ENCODE data around the gene CCK. TPM values are rescaled to one million over a fixed set of nuclear protein-coding genes. Genes with fewer than 3 reads are reported as not detected.

Gene CCK
- total and polyA plus RNA-seq, 4 donors = 0.25 TPM; not detected in 3

DNA sequence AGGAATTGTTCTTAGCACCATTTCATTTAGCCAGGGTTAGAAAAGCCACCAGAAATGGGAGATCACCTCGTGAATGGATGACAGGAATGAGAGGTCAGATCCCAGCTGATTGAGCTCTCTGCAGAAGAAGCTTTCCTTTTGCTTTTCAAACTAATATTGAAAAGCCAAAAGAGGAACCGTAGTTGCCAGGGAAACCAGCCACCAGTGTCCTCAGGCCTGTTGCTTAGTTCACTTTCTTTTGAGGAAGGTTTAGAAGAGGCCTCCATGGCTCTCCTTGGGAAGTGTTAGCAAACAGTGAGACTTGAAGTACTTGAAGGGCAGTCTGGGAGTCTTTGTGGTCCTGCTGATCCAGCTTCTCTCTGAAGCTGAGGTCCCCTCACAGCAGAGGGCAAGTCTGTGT is 7.4 kb upstream of the CCK start:
- Histone ChIP-seq H3K9ac (ENCODE audit: low read depth in 1 of 2, low read length in 2 of 2) (no peak overlapping the region), H3K27me3 (ENCODE audit: control insufficient read depth in 4 of 4, insufficient read depth in 4 of 4, low read length in 3 of 4) (peaks cover 0 to 3% (median under 1%) of the 10 kb centered on the region in 4 donors), H3K4me3 (ENCODE audit: low read depth in 1 of 3, low read length in 3 of 3) (no peak overlapping the region), H3K9me3 (ENCODE audit: control insufficient read depth in 4 of 4, low read length in 3 of 4) (no peaks in the 10 kb centered on the region), H3K4me1 (ENCODE audit: control insufficient read depth in 4 of 4, insufficient read depth in 4 of 4, low read length in 3 of 4) (no peaks in the 10 kb centered on the region), H3K36me3 (ENCODE audit: control insufficient read depth in 4 of 4, insufficient read depth in 3 of 4, low read depth in 1 of 4, low read length in 3 of 4) (no peaks in the 10 kb centered on the region), H3K27ac (ENCODE audit: low read depth in 1 of 2, low read length in 2 of 2) (no peak overlapping the region)
- no peak for TF ChIP-seq JUND (IDR thresholded peaks at IDR 0.05)
- no peak for TF ChIP-seq FOXA2 (IDR thresholded peaks at IDR 0.05)
- TF ChIP-seq, protein P1, sequence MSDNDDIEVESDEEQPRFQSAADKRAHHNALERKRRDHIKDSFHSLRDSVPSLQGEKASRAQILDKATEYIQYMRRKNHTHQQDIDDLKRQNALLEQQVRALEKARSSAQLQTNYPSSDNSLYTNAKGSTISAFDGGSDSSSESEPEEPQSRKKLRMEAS (IDR thresholded peaks at IDR 0.05) = no peak
- no peak for TF ChIP-seq RAD21 (IDR thresholded peaks at IDR 0.05)
- TF ChIP-seq SP1 (IDR thresholded peaks at IDR 0.05) = no peak
- WGBS = 47% methylated on average over 2 of the region's 2 CpGs
- no peak for DNase-seq (ENCODE audit: low spot score)

DNA sequence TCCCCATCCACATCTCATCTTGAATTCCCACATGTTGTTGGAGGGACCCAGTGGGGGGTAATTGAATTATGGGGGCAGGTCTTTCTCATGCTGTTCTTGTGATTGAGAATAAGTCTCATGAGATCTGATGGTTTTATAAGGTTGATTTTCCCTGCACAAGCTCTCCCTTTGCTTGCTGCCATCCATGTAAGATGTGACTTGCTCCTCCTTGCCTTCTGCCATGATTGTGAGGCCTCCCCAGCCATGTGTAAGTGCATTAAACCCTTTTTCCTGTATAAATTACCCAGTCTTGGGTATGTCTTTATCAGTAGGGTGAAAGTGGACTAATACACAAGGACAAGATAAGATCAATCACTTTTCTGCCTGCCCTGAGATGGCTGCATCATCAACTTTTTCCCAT is 5.8 kb upstream of the CCK start:
- Histone ChIP-seq H3K4me1 (ENCODE audit: control insufficient read depth in 4 of 4, insufficient read depth in 4 of 4, low read length in 3 of 4) (no peaks in the 10 kb centered on the region), H3K27ac (ENCODE audit: low read depth in 1 of 2, low read length in 2 of 2) (no peak overlapping the region), H3K9me3 (ENCODE audit: control insufficient read depth in 4 of 4, low read length in 3 of 4) (no peaks in the 10 kb centered on the region), H3K9ac (ENCODE audit: low read depth in 1 of 2, low read length in 2 of 2) (no peak overlapping the region), H3K36me3 (ENCODE audit: control insufficient read depth in 4 of 4, insufficient read depth in 3 of 4, low read depth in 1 of 4, low read length in 3 of 4) (no peaks in the 10 kb centered on the region), H3K27me3 (ENCODE audit: control insufficient read depth in 4 of 4, insufficient read depth in 4 of 4, low read length in 3 of 4) (peaks cover 0 to 3% (median under 1%) of the 10 kb centered on the region in 4 donors), H3K4me3 (ENCODE audit: low read depth in 1 of 3, low read length in 3 of 3) (no peak overlapping the region)
- TF ChIP-seq EGR1 (IDR thresholded peaks at IDR 0.05; ENCODE audit: low read depth in 2 of 2) (no peak), HNF4G (IDR thresholded peaks at IDR 0.05) (no peak), SP1 (IDR thresholded peaks at IDR 0.05) (no peak), RAD21 (IDR thresholded peaks at IDR 0.05) (no peak), YY1 (IDR thresholded peaks at IDR 0.05) (no peak), HNF4A (conservative IDR thresholded peaks at IDR 0.05) (no peak), FOXA1 (IDR thresholded peaks at IDR 0.05) (no peak), GABPA (IDR thresholded peaks at IDR 0.05 in 1 of 2, conservative IDR thresholded peaks at IDR 0.05 in 1 of 2) (no peak), NR2F2 (IDR thresholded peaks at IDR 0.05) (no peak), FOXA2 (IDR thresholded peaks at IDR 0.05) (no peak), RXRA (IDR thresholded peaks at IDR 0.05) (no peak), TAF1 (conservative IDR thresholded peaks at IDR 0.05) (no peak), JUND (IDR thresholded peaks at IDR 0.05) (no peak)
- TF ChIP-seq, protein P1 (IDR thresholded peaks at IDR 0.05) = no peak
- TF ChIP-seq, protein P2, sequence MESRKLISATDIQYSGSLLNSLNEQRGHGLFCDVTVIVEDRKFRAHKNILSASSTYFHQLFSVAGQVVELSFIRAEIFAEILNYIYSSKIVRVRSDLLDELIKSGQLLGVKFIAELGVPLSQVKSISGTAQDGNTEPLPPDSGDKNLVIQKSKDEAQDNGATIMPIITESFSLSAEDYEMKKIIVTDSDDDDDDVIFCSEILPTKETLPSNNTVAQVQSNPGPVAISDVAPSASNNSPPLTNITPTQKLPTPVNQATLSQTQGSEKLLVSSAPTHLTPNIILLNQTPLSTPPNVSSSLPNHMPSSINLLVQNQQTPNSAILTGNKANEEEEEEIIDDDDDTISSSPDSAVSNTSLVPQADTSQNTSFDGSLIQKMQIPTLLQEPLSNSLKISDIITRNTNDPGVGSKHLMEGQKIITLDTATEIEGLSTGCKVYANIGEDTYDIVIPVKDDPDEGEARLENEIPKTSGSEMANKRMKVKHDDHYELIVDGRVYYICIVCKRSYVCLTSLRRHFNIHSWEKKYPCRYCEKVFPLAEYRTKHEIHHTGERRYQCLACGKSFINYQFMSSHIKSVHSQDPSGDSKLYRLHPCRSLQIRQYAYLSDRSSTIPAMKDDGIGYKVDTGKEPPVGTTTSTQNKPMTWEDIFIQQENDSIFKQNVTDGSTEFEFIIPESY (IDR thresholded peaks at IDR 0.05) = no peak
- TF ChIP-seq, protein P3, sequence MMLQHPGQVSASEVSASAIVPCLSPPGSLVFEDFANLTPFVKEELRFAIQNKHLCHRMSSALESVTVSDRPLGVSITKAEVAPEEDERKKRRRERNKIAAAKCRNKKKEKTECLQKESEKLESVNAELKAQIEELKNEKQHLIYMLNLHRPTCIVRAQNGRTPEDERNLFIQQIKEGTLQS (IDR thresholded peaks at IDR 0.05) = no peak
- TF ChIP-seq, protein P4, sequence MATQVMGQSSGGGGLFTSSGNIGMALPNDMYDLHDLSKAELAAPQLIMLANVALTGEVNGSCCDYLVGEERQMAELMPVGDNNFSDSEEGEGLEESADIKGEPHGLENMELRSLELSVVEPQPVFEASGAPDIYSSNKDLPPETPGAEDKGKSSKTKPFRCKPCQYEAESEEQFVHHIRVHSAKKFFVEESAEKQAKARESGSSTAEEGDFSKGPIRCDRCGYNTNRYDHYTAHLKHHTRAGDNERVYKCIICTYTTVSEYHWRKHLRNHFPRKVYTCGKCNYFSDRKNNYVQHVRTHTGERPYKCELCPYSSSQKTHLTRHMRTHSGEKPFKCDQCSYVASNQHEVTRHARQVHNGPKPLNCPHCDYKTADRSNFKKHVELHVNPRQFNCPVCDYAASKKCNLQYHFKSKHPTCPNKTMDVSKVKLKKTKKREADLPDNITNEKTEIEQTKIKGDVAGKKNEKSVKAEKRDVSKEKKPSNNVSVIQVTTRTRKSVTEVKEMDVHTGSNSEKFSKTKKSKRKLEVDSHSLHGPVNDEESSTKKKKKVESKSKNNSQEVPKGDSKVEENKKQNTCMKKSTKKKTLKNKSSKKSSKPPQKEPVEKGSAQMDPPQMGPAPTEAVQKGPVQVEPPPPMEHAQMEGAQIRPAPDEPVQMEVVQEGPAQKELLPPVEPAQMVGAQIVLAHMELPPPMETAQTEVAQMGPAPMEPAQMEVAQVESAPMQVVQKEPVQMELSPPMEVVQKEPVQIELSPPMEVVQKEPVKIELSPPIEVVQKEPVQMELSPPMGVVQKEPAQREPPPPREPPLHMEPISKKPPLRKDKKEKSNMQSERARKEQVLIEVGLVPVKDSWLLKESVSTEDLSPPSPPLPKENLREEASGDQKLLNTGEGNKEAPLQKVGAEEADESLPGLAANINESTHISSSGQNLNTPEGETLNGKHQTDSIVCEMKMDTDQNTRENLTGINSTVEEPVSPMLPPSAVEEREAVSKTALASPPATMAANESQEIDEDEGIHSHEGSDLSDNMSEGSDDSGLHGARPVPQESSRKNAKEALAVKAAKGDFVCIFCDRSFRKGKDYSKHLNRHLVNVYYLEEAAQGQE (IDR thresholded peaks at IDR 0.05) = no peak
- TF ChIP-seq, protein P5, sequence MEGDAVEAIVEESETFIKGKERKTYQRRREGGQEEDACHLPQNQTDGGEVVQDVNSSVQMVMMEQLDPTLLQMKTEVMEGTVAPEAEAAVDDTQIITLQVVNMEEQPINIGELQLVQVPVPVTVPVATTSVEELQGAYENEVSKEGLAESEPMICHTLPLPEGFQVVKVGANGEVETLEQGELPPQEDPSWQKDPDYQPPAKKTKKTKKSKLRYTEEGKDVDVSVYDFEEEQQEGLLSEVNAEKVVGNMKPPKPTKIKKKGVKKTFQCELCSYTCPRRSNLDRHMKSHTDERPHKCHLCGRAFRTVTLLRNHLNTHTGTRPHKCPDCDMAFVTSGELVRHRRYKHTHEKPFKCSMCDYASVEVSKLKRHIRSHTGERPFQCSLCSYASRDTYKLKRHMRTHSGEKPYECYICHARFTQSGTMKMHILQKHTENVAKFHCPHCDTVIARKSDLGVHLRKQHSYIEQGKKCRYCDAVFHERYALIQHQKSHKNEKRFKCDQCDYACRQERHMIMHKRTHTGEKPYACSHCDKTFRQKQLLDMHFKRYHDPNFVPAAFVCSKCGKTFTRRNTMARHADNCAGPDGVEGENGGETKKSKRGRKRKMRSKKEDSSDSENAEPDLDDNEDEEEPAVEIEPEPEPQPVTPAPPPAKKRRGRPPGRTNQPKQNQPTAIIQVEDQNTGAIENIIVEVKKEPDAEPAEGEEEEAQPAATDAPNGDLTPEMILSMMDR (IDR thresholded peaks at IDR 0.05; ENCODE audit: low read depth, low read length, missing input control) = no peak
- DNase-seq (ENCODE audit: low spot score) = no peak
